ENCODE results near the gene PTPRG.

PTPRG gene

DNA sequence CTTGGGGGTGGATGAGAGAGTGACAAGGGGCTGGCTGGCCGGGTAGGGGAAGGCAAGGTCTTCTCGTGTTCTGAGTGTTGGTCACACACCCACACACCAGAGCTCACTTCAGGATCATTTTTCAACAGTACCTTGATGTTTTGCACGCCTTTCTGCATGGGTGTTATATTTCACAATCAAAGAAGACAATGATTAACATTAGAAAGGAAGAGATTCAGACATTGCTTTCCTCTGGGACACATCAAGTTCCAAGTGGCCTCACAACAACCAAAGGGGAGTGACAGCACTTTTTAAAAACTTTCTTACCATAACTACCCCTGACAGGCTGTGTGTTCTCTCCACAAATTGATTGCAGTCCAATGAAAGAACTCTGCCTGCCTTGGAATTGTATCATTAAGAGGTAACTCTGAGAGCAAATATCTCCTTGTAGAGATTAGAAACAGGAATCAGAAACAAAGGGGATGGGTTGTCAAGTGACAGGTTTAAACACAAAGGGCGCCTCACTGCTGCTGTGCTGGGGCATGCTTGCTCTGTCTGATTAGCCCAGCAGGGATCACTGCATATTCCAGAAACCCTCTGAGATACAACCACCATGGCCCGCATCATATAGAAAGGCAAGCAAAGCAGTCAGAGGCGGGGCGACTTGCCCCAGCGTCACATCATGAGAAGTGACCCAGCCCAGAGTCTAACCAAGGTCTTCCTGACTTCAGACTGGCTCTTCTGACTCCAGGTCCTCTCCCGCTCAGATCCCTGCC is 581.1 kb downstream of the PTPRG start:
- DNase-seq = no peak

DNA sequence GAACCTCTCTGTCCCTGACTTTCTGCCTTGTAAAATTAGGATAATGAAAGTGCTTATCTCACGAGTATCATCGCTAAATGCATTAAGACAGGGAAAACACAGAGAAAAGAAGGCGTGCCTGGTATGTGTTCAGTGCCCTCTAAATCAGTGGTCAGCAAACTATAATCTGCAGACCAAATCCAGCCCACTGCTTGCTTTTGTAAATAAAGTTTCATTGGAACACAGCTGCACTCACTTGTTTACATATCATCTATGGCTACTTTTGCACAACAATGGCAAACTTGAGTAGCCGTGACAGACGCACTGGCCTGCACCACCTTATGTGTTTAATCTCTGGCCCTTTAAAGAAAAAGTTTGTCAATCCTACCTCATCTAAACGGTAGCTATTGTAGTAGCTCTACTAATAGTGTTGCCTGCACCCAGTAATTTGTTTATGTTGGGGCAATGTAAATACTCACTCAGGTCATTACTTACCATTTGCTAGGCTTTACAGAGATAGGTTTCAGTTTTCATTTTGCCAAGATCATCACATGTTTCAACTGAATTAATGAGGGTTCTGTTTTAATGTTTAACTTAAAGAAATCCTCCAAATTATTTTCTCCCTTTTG is 582.6 kb downstream of the PTPRG start:
- DNase-seq = peak; percentile 1

DNA sequence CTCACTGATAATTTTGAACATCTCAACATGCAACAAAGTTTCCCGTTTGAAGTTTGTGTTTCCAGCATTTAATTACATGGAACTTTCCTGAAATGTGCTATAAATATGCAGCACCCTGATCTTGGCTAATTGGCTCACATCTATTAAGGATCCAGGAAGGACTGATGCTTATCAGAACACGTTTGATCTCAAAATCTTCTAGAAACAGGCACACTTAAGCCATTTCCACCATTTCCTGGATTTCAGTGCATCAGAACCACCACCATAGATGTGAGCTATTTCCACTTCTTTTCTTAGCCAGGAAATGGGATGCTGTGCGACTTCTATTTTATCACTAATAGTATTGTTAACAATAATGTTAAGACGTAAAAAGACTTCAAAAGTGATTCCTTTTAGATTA is 583.1 kb downstream of the PTPRG start:
- DNase-seq = no peak

DNA sequence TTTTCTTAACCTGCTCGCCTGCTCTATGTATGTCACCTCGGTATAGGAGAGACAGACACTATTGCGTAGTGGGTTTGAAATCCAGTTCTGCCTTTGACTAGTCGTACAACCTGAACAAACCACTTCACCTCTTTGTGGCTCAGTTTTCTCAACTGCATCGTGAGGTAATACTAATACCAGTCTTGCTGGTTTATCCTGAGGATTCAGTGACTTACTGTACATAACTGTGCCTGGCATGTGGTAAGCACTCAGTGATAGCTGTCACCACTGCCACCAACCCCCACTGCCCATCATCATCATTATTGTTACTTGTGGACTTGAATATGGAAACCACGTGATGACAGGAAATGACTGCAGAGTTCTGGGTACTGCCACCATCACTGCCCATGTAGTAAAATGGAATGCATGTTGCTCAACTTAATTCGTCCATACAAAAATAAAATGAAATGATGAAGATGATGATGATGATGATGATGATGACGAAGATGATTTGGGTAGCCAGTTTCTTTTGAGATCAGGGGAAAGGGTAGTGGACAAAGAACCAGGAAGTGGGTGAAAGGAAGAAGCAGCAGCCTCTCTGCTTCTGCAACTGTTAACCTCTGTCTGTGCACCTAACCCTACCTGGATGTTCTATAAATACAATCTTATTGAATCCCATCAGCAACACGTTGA is 583.9 kb downstream of the PTPRG start:
- DNase-seq = no peak

DNA sequence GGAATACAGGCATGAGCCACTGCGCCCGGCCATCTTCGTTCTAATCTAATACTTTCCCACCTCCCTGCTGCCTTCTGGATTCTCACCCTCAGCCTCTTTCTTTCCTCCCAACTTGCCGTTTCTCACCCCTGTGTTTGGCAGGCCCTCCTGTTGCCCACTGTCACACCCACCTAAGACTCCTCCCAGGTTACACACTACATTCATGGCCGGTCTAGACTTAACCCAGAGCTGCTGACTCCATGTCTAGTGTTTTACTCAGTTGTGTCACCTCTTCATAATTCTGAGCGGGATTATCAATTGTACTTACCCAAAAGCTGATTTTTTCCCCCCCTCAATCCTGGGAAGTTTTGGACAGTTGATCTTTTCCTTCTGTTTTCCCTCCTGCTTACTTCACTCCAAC is 588.2 kb downstream of the PTPRG start:
- no peak for DNase-seq

DNA sequence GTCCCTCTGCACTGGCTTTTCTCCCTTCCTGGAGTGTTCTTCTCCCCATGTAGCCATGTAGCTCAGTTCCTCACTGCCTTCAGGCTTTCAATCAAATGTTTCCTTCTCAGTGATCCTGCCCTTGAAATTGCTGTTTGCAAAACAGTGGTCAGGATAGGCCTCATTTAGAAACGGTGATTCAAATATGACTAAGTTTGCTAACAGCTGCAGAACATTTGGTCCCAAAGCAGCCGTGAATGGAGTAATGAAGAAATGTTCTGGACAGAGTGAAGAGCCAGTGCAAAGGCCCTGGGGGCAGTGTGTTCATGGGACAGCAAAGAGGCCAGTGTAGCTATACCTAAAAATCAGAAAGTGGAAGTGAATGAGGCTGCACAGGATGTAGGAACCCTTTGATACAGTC is 588.6 kb downstream of the PTPRG start:
- no peak for DNase-seq

DNA sequence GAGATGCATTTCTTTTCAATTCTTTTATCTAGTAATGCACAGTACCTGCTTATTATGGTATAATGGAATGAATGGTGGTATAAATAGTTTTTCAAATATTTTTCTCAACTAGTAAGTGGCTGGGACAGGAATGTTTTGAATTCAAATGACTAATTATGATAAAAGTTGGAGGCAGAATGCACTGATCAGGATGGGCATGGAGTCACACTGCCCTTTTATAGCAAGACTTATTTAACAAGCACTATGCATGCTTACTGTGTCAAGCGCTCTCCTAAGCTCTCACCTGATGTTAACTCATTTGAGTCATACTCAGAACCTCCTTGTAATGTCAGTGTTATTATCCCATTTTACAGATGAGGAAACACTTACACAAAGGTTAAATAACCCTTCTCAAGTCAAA is 590.2 kb downstream of the PTPRG start:
- DNase-seq = no peak

DNA sequence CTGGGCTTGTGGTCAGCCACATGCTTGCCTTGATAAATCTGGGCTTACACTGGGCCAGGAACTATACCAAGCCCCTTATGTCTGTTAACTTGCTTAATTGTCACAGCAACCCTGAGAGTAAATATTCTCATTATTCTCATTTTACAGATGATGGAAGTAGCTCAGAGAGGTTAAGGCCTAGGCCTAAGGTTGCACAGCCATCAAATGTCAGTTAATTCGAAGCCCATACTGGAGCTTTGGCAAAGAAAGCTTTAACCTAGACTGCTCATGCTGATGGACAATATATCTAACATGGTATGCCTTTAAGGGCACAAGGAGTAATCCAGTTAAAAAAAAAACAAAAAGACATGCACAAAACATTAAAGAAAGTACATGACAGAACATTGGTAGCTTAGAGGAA is 591.9 kb downstream of the PTPRG start:
- no peak for DNase-seq

DNA sequence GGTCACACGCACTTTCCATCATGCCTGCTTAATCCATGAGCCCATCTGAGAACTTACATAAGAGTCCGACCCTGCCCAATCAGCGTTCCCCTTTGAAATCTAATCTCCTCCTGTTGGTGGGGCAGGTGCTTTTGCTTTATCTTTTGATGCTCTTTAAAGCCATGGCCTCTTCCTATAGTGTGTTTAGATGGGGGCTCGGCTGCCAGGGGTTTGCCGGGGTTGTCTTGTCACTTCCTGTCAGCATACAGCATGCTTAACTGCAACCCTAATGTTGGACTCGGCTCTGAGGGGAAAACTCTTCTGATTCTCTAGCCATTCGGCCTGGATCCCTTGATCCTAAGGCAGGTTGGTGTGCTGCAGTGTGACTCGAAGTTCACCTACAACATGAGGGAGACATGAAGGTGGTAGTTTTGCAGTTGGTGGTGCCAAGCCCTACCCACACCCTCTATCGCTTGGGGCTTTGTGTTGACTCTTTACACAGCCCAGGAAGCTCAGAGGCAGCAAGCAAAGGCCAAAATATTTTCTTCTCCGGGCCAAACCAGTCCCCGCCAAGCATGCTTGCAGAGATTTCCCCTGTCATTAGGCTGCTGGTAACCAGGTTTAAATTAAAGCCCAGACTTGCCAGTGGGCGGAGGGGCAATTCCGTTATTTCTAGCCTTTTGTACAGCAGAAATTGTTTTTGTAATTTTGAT is 593.2 kb downstream of the PTPRG start:
- DNase-seq = no peak

DNA sequence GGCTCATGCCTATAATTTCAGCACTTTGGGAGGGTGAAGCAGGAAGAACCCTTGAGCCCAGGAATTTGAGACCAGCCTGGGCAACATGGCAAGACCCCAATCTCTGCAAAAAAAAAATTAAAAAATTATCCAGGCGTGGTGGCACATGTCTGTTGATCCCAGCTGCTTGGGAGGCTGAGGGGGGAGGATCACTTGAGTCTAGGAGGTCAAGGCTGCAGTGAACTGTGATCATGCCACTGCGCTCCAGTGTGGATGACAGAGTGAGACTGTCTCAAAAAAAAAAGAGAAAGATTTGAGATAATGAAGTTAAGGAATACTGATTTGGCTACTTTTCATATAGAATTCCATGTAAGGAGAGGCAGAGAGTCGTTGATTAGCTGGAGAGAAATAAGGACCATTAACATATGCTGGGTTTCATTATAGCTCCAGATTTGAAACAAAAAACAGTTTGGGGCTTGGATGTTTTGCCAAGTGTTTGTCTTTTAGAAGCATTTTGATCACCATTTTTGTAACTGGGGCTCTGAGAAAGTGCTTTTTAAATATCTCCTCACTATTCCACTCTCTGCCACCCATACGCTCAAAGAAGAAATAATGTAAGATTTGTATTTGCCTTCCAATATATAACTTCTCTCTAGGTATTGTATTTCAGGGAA is 597.8 kb downstream of the PTPRG start:
- DNase-seq = no peak

DNA sequence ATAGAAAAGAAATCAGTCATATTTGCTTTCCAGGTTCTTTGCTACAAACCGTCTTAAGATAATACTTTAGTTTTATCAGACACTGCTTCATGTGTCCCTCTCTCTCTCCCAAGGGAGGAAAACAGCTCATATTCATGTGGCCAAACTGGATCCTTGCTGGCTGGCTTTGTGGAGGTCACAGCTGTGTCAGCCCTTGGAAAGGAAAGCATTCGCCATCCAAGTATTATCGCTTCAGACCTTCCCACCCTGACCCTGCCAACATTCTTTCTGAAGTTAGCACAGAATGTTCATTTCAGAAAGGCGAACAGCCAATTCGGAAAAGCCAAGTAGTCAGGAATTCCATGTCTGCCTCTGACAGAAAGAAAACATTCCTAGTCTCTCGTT is 598.3 kb downstream of the PTPRG start:
- no peak for DNase-seq

DNA sequence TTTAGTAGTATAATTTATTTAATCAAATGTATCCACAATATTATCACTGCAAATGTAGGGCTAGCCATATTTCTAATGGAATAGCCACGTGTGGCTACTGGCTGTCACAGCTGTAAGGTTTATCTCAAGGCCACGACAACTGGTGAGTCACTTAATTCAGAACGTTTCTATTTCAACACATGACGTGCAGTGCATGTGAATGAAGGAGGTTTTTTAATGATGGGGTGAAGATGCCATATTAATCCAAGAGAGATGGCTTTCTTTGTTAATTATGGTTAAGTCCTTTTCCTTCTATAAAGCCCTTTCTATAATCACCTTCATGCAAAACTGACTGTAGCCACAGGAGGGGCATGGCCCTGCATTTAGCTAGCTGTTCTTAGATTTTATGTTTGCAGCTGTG is 600.0 kb downstream of the PTPRG start:
- no peak for DNase-seq

DNA sequence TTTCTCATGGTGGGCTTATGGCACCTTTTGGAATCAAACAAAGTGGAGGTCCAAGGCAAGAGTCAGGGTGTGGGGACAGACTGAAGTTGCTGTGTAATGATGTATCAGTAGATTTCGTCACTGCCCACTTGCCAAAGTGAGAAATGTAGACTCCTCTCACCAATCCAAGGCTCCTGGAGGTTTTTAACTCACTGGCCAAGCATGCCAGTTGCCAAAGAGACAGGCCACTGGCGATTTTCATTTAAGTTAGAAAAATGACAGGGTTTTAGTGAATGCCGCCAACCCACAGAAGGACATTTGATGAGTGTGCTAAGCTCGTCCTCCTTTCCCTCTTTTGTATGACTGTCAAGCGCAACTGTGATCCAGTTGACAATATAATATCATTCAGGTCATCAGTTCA is 602.8 kb downstream of the PTPRG start:
- no peak for DNase-seq

DNA sequence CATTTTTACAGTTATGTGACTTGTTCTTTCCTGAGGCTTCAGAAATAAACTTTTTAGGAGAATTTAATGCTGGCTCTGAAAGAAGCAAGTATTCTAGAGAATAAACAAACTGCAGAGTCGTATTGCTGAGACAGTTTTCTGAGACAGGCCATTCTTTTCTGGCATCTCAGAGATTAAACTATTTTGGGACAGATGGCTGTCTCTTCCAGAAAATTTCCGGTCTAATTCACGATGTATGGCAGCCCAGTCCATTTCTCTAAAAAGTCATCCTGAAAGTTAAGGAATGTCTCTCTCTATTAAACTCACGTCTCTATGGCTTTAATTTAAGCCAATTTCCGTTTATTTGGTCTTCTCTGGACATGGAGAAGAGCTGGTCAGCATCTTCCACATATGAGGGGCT is 603.4 kb downstream of the PTPRG start:
- DNase-seq = no peak

DNA sequence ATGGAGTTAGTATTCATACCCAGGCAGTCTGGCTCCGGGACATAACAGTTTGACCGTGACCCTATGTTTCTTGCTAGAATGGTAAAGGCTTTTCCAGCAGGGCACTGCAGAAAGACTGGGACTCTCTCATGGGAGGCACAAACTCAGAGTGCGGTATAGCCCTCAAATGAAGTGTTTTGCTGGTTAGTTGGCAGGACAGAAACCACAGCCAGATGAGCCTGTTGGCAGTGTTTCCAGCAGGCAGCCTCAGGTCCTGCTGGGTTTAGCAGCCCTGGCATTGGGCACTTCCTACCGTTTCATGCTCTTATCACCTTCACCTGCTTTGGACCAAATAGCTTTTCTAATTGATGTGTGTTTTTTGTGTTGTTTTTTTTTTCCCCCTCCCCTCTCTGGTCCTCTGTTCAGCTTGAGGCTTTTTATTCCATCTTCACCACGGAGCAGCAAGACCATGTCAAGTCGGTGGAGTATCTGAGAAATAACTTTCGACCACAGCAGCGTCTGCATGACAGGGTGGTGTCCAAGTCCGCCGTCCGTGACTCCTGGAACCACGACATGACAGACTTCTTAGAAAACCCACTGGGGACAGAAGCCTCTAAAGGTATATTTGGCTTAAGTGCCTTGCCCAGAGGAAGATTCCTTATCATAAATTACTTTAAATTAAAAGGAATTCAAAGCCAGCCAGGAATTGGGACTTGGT is 606.3 kb downstream of the PTPRG start:
- DNase-seq = no peak

DNA sequence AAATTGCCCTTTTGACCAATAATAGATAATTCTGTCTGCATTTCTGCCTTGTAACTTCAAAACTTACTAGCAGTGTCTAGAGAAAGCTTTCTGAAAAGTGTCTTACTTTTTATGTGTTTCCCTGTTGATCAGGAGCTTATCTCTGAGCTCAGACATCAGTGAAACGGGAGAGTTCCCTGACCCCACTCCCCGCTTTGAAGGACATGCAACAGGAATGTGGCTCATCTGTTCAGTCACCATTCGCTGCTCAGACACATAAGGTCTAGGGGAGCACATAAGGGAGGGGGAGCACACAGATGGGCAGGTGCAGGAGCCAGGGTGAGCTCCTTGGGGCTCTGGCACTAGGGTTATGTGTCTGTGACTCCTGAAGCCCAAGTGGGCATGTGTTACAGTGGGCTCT is 607.0 kb downstream of the PTPRG start:
- DNase-seq = no peak

DNA sequence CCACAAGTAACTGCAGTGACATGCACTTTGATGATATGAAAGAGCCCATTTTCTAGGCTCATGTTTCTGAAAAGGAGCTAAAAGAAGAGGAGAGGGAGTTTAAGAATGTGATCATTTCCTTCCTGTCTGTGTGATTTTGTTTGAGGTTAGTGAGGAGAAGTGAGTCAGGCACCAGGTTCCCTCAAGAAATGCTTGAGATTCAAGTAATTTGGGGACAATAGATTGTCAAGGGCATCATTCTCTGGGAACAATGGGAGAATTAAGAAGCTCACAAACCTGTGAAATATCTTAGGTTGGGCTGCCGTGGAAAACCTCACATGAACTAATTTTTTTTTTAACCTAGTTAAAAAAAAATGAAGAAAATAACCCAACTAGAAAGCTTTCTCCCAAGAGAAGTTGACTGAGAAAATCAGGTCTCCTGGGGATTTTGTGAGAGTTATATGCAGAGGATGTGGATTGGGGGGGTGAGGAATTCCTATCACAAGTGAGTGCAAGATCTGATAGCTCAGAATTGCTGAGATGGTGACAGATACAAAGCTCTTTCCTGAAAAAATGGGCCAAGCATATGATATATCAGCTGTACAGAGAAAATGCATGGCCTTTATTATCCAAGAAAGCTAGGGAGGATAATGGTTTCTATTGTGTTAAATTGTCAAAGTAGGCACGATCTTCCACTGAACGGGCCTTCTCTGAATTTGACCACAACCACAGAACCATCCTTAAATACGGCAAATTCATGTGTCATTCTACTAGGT is 608.7 kb downstream of the PTPRG start:
- no peak for DNase-seq

DNA sequence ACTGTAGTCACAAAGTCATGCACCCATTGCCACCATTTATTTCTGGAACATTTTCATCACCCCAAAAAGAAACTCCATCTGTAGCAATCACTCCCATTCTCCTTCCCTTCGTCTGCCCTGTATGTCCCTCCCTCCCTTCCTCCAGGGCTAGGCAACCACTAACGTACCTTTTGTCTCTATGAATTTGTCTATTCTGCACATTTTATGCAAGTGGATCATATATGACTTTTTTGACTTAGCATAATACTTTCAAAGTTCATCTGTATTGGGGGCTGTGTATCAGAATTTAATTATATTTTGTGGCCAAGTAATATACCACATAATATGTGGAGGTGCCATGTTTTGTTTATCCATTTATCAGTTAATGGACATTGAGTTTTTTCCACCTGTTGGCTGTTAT is 610.4 kb downstream of the PTPRG start:
- no peak for DNase-seq

DNA sequence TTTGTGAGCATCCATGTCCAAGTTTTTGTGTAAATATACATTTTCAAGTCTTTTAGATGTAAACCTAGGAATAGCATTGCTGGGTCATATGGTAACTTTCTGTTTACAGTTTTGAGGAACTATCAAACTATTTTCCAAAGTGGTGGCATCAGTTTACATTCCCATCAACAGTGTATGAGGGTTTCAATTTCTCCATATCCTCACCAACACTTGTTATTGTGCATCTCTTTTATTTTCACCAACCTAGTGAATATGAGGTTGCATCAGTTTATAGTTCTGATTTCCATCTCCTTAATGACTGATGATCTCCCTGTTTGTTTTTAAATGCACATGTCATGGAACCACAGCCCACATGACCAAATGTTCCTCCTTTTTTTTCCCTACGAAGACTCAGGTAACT is 610.8 kb downstream of the PTPRG start:
- no peak for DNase-seq

DNA sequence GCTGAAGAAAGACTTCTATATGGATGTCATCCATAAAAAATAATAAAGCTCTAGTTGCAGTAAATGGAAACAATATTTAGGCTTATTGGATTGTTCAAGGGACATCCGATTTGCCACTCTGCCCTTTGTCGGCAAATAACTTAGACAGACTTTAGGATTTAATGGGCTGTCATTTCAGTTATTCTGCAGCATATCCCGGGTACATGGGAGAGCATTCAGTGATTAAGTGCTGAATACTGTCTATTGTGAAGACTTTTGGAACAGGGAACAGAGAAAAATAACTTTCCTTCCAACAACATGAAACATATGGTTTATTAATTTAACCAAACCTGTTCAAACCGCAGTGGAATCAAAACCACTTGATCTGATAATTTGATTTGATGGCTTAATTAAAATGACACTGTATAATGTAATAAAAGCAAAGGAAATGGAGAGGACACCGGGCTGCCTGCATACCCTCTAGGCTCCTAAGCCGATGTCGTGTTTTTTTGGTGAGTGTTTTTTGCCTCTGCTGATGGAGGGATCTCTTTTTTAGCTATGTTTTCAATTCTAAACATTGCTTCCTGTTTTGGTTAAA is 612.7 kb downstream of the PTPRG start:
- DNase-seq = no peak

DNA sequence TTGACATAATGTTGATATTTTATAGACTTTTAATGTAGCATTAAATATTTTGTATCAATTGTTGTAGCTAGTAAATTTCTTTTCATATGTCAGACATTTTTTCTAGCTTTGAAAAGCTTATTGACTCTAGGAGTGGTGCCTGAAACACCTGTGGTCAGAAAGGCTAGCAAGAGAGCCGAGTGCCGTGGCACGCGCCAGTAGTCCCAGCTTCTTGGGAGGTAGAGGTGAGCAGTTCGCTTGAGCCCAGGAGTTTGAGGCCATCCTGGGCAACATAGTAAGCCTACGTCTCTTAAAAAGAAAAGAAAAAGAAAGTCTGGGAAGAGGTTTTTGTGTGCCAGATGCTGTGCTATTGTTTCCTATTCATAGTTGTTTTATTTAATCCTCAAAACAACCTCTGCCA is 613.8 kb downstream of the PTPRG start:
- DNase-seq = no peak

DNA sequence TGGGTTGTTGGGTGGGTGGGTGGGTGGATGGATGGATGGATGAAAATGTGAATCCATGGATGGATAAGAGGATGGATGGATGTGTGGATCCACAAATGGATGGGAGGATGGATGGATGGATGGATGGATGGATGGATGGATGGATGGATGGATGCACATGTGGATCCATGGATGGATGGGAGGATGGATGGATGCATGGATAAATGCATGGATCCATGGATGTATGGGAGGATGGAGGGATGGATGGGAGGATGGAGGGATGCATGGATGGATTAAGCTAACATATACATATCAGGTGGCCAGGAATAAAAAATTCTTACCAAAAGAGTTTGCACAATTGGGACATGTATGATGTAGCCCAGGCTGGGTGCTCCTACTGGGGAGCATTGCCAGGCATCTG is 616.7 kb downstream of the PTPRG start:
- DNase-seq = no peak
